ENCODE data around the gene CEBPA.

GRCh38 chr19:33282036-33282671 is 20.2 kb downstream of the CEBPA start:
- TF ChIP-seq EGR1 (IDR thresholded peaks at IDR 0.05): no peak
- no peak for TF ChIP-seq TCF12 (IDR thresholded peaks at IDR 0.05; ENCODE audit: low read depth)
- TF ChIP-seq, protein P1, sequence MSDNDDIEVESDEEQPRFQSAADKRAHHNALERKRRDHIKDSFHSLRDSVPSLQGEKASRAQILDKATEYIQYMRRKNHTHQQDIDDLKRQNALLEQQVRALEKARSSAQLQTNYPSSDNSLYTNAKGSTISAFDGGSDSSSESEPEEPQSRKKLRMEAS (IDR thresholded peaks at IDR 0.05): no peak
- TF ChIP-seq CREB1 (IDR thresholded peaks at IDR 0.05; ENCODE audit: low read depth): no peak
- no peak for TF ChIP-seq CEBPB (IDR thresholded peaks at IDR 0.05)
- TF ChIP-seq EP300 (IDR thresholded peaks at IDR 0.05; ENCODE audit: borderline replicate concordance): no peak
- TF ChIP-seq REST (IDR thresholded peaks at IDR 0.05; ENCODE audit: low read depth): no peak
- no peak for TF ChIP-seq TAF1 (IDR thresholded peaks at IDR 0.05; ENCODE audit: low read depth)
- no peak for TF ChIP-seq FOXM1 (IDR thresholded peaks at IDR 0.05; ENCODE audit: borderline replicate concordance, low read depth)
- TF ChIP-seq YY1 (IDR thresholded peaks at IDR 0.05; ENCODE audit: low read depth): no peak
- TF ChIP-seq TEAD4 (IDR thresholded peaks at IDR 0.05): no peak
- no peak for TF ChIP-seq NFIC (IDR thresholded peaks at IDR 0.05)
- no peak for TF ChIP-seq RAD21 (IDR thresholded peaks at IDR 0.05; ENCODE audit: low read depth)
- no peak for TF ChIP-seq USF1 (IDR thresholded peaks at IDR 0.05)

Data from Ishikawa (cell line).